ENCODE measurements around the gene CKS1B. TPM values are rescaled to one million over a fixed set of nuclear protein-coding genes. Genes with fewer than 3 reads are reported as not detected.

CKS1B gene
- total RNA-seq, 1 experiment from 2014 or later = 258 TPM

DNA sequence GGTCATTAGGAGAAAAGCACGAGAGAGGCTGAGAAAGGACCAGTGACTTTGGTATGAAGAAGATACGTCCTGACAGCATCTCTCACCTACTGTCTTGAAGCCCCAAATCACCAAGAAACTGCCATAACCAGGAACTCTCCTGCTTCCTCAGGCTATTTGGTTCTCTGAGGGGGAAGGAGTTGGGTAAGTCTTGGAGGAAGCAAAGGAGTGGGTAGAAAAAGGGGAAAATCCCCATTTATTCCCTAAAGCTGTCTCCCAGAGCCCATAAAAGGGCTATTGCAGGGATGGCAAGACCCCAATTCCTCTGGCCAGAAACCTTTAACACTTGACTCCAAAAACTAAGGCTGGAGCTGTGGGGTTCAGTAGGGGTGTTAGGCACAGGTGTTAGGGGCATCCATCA, 16.4 kb upstream of the CKS1B start (continued):
- no peak for TF ChIP-seq ZNF263 (CRISPR knock-in tag; IDR thresholded peaks at IDR 0.05; ENCODE audit: low read depth)

DNA sequence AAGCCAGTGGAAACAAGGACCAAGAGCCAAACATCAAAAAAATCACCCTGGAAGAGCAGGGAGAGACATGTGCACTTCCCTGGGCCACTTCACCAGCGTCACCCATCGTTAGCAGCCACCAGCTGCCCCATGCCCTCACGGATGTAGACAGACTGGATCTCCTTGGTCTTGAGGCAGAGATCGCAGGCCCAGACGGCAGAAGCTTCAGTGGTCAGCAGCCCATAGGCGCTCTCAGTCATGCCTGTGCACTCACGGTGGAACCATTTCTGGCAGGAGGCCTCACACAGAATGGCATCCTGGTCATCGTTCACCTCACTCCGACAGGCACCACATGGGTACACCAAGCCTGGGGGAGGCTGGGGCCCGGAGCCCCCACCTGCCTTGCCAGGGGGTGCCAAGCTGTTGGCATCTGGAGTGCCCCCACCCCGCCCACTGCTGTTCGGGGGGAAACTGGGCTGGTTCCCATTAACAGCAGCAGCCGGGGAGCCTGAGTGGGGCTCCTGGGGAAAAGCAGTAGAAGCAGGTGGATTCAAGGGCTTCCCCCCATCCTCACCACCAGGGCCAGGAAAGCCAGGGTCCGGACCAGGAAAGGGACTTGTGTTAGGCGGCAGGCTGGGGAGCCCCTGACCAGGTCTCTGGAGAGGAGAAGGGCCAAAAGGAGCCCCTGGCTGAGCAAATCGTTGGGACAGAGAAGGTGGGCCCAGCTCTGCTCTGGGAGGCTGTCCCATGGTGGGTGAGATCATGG, 15.6 kb upstream of the CKS1B start:
- H3K27ac Mint-ChIP-seq = no peak overlapping the region
- no peak overlapping the region for H3K4me3 Mint-ChIP-seq
- no peaks in the 10 kb centered on the region for H3K9me3 Mint-ChIP-seq

More for the DNA sequence above, 15.6 kb upstream of the CKS1B start:
- TF ChIP-seq, protein P1, sequence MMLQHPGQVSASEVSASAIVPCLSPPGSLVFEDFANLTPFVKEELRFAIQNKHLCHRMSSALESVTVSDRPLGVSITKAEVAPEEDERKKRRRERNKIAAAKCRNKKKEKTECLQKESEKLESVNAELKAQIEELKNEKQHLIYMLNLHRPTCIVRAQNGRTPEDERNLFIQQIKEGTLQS (CRISPR knock-in tag; conservative IDR thresholded peaks at IDR 0.05) = no peak
- TF ChIP-seq, protein P2, sequence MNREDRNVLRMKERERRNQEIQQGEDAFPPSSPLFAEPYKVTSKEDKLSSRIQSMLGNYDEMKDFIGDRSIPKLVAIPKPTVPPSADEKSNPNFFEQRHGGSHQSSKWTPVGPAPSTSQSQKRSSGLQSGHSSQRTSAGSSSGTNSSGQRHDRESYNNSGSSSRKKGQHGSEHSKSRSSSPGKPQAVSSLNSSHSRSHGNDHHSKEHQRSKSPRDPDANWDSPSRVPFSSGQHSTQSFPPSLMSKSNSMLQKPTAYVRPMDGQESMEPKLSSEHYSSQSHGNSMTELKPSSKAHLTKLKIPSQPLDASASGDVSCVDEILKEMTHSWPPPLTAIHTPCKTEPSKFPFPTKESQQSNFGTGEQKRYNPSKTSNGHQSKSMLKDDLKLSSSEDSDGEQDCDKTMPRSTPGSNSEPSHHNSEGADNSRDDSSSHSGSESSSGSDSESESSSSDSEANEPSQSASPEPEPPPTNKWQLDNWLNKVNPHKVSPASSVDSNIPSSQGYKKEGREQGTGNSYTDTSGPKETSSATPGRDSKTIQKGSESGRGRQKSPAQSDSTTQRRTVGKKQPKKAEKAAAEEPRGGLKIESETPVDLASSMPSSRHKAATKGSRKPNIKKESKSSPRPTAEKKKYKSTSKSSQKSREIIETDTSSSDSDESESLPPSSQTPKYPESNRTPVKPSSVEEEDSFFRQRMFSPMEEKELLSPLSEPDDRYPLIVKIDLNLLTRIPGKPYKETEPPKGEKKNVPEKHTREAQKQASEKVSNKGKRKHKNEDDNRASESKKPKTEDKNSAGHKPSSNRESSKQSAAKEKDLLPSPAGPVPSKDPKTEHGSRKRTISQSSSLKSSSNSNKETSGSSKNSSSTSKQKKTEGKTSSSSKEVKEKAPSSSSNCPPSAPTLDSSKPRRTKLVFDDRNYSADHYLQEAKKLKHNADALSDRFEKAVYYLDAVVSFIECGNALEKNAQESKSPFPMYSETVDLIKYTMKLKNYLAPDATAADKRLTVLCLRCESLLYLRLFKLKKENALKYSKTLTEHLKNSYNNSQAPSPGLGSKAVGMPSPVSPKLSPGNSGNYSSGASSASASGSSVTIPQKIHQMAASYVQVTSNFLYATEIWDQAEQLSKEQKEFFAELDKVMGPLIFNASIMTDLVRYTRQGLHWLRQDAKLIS (CRISPR knock-in tag; IDR thresholded peaks at IDR 0.05; ENCODE audit: borderline replicate concordance) = no peak
- TF ChIP-seq ESRRA (CRISPR knock-in tag; IDR thresholded peaks at IDR 0.05; ENCODE audit: borderline replicate concordance) (no peak), ETV6 (CRISPR knock-in tag; IDR thresholded peaks at IDR 0.05) (no peak), TCF7 (CRISPR knock-in tag; IDR thresholded peaks at IDR 0.05; ENCODE audit: low read depth) (no peak), HMGA2 (CRISPR knock-in tag; IDR thresholded peaks at IDR 0.05) (no peak), OVOL2 (CRISPR knock-in tag; IDR thresholded peaks at IDR 0.05; ENCODE audit: borderline replicate concordance) (no peak)
- TF ChIP-seq, protein P3, sequence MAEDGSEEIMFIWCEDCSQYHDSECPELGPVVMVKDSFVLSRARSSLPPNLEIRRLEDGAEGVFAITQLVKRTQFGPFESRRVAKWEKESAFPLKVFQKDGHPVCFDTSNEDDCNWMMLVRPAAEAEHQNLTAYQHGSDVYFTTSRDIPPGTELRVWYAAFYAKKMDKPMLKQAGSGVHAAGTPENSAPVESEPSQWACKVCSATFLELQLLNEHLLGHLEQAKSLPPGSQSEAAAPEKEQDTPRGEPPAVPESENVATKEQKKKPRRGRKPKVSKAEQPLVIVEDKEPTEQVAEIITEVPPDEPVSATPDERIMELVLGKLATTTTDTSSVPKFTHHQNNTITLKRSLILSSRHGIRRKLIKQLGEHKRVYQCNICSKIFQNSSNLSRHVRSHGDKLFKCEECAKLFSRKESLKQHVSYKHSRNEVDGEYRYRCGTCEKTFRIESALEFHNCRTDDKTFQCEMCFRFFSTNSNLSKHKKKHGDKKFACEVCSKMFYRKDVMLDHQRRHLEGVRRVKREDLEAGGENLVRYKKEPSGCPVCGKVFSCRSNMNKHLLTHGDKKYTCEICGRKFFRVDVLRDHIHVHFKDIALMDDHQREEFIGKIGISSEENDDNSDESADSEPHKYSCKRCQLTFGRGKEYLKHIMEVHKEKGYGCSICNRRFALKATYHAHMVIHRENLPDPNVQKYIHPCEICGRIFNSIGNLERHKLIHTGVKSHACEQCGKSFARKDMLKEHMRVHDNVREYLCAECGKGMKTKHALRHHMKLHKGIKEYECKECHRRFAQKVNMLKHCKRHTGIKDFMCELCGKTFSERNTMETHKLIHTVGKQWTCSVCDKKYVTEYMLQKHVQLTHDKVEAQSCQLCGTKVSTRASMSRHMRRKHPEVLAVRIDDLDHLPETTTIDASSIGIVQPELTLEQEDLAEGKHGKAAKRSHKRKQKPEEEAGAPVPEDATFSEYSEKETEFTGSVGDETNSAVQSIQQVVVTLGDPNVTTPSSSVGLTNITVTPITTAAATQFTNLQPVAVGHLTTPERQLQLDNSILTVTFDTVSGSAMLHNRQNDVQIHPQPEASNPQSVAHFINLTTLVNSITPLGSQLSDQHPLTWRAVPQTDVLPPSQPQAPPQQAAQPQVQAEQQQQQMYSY (CRISPR knock-in tag; IDR thresholded peaks at IDR 0.05) = no peak
- TF ChIP-seq, protein P4, sequence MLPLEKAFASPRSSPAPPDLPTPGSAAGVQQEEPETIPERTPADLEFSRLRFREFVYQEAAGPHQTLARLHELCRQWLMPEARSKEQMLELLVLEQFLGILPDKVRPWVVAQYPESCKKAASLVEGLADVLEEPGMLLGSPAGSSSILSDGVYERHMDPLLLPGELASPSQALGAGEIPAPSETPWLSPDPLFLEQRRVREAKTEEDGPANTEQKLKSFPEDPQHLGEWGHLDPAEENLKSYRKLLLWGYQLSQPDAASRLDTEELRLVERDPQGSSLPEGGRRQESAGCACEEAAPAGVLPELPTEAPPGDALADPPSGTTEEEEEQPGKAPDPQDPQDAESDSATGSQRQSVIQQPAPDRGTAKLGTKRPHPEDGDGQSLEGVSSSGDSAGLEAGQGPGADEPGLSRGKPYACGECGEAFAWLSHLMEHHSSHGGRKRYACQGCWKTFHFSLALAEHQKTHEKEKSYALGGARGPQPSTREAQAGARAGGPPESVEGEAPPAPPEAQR (CRISPR knock-in tag; IDR thresholded peaks at IDR 0.05) = no peak
- TF ChIP-seq, protein P5, sequence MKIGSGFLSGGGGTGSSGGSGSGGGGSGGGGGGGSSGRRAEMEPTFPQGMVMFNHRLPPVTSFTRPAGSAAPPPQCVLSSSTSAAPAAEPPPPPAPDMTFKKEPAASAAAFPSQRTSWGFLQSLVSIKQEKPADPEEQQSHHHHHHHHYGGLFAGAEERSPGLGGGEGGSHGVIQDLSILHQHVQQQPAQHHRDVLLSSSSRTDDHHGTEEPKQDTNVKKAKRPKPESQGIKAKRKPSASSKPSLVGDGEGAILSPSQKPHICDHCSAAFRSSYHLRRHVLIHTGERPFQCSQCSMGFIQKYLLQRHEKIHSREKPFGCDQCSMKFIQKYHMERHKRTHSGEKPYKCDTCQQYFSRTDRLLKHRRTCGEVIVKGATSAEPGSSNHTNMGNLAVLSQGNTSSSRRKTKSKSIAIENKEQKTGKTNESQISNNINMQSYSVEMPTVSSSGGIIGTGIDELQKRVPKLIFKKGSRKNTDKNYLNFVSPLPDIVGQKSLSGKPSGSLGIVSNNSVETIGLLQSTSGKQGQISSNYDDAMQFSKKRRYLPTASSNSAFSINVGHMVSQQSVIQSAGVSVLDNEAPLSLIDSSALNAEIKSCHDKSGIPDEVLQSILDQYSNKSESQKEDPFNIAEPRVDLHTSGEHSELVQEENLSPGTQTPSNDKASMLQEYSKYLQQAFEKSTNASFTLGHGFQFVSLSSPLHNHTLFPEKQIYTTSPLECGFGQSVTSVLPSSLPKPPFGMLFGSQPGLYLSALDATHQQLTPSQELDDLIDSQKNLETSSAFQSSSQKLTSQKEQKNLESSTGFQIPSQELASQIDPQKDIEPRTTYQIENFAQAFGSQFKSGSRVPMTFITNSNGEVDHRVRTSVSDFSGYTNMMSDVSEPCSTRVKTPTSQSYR (CRISPR knock-in tag; IDR thresholded peaks at IDR 0.05) = no peak
- TF ChIP-seq, protein P6, sequence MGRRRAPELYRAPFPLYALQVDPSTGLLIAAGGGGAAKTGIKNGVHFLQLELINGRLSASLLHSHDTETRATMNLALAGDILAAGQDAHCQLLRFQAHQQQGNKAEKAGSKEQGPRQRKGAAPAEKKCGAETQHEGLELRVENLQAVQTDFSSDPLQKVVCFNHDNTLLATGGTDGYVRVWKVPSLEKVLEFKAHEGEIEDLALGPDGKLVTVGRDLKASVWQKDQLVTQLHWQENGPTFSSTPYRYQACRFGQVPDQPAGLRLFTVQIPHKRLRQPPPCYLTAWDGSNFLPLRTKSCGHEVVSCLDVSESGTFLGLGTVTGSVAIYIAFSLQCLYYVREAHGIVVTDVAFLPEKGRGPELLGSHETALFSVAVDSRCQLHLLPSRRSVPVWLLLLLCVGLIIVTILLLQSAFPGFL (CRISPR knock-in tag; IDR thresholded peaks at IDR 0.05; ENCODE audit: borderline replicate concordance) = no peak
- H3K36me3 Mint-ChIP-seq = peaks cover 21% of the 10 kb centered on the region
- H3K4me1 Mint-ChIP-seq = peaks cover 59% of the 10 kb centered on the region
- ChIA-PET CTCF (interaction anchor here (1.2 kb wide), 1 partner anchor 59 kb away, joined by 3 read pairs; no protein-coding TSS in a partner anchor), POLR2A (interaction anchor here (0.5 to 4.6 kb wide), 2 partner anchors 13 to 404 kb away, joined by 3 to 66 read pairs; partner anchors contain the start of genes CKS1B and SHC1)
- ATAC-seq (no peak), DNase-seq (ENCODE audit: low spot score) (no peak)
- no peaks in the 10 kb centered on the region for H3K27me3 Mint-ChIP-seq (ENCODE audit: low read depth)
